SK-N-SH (cell line): ENCODE measurements around the gene GPR55. TPM values are rescaled to one million over a fixed set of nuclear protein-coding genes. Genes with fewer than 3 reads are reported as not detected.

Source experiments
- CTCF ChIA-PET: fragments of 300-600, 350-600 bp; formaldehyde crosslinking; extraction: SDS; loops from one replicate; lab custom pipeline; 2021; lab: Yijun Ruan, JAX
- POLR2A ChIA-PET: fragments of 350-600 bp; sonication (Branson Sonifier 250); formaldehyde crosslinking; extraction: SDS; loops from one replicate; lab custom pipeline; 2020; ENCODE audit warnings: antibody characterized with exemption, inconsistent platforms; lab: Yijun Ruan, JAX
- DNase-seq: peaks from one replicate; pipeline ENCODE4 v3.0.0; 2012
- H2AFZ ChIP-seq: fragments of 200-600 bp; sonication (generic); 2 replicates; pipeline ENCODE4 v1.8.1; 2016; ENCODE audit warnings: antibody characterized with exemption, mild to moderate bottlenecking, low read depth
- H3F3A ChIP-seq: fragments of 200-600 bp; sonication (generic); replicated peaks from 2 replicates; pipeline ENCODE3; 2016; ENCODE audit warnings: antibody characterized with exemption, mild to moderate bottlenecking; ENCODE audit not compliant: insufficient read depth
- H3K27ac ChIP-seq, 2 experiments: fragments of 200-500 bp in 1 of 2; fragments of 200-600 bp in 1 of 2; sonication (Bioruptor generic) in 1 of 2; sonication (generic), shearing (Covaris generic) in 1 of 2; 2 replicates each; pipeline versions ENCODE4 v1.5.1 to v1.6.1; 2014 to 2016; ENCODE audit warnings: low read depth in 2 of 2, inconsistent platforms in 1 of 2, low read length in 1 of 2, mild to moderate bottlenecking in 1 of 2, mixed read lengths in 1 of 2
- H3K27me3 ChIP-seq: fragments of 200-600 bp; sonication (generic), shearing (Covaris generic); 2 replicates; pipeline ENCODE4 v1.6.1; 2016; ENCODE audit warnings: mixed run types; ENCODE audit not compliant: insufficient read depth
- H3K36me3 ChIP-seq, 2 experiments: fragments of 200-500 bp in 1 of 2; fragments of 200-600 bp in 1 of 2; sonication (Bioruptor generic) in 1 of 2; sonication (generic) in 1 of 2; replicated peaks in 1 of 2; 2 replicates each; pipeline versions ENCODE3 to v1.5.1; 2014 to 2016; ENCODE audit warnings: low read length in 1 of 2, mild to moderate bottlenecking in 1 of 2; ENCODE audit not compliant: insufficient read depth in 2 of 2, control insufficient read depth in 1 of 2
- H3K4me1 ChIP-seq, 2 experiments: fragments of 200-500 bp in 1 of 2; fragments of 200-600 bp in 1 of 2; sonication (Bioruptor generic) in 1 of 2; sonication (generic), shearing (Covaris generic) in 1 of 2; 2 replicates each; pipeline versions ENCODE4 v1.5.1 to v1.6.1; 2014 to 2016; ENCODE audit warnings: low read depth in 1 of 2, low read length in 1 of 2, mixed run types in 1 of 2; ENCODE audit not compliant: insufficient read depth in 2 of 2, control insufficient read depth in 1 of 2
- H3K4me2 ChIP-seq: fragments of 200-600 bp; sonication (generic), shearing (Covaris generic); 2 replicates; pipeline ENCODE4 v1.6.1; 2017; ENCODE audit warnings: mixed run types
- H3K4me3 ChIP-seq, 2 experiments: fragments of 200-500 bp in 1 of 2; fragments of 200-600 bp in 1 of 2; sonication (Bioruptor generic) in 1 of 2; sonication (generic), shearing (Covaris generic) in 1 of 2; 2 replicates each; pipeline versions ENCODE4 v1.5.1 to v1.8.1; 2014 to 2016; ENCODE audit warnings: low read depth in 2 of 2, inconsistent platforms in 1 of 2, low read length in 1 of 2, mild to moderate bottlenecking in 1 of 2, mixed read lengths in 1 of 2, moderate library complexity in 1 of 2
- H3K79me2 ChIP-seq: fragments of 200-600 bp; sonication (generic); 2 replicates; pipeline ENCODE4 v1.8.1; 2017; ENCODE audit warnings: mild to moderate bottlenecking; ENCODE audit not compliant: insufficient read depth
- H3K9ac ChIP-seq: fragments of 200-600 bp; sonication (generic); 2 replicates; pipeline ENCODE4 v1.6.1; 2017; ENCODE audit warnings: mixed run types
- H3K9me2 ChIP-seq: fragments of 200-600 bp; sonication (generic); 2 replicates; pipeline ENCODE4 v1.6.1; 2017; ENCODE audit warnings: mixed run types
- H3K9me3 ChIP-seq: fragments of 200-600 bp; sonication (generic); 2 replicates; pipeline ENCODE4 v1.6.1; 2017; ENCODE audit warnings: mixed run types, mild to moderate bottlenecking, moderate library complexity
- H4K20me1 ChIP-seq: fragments of 200-600 bp; sonication (generic); 2 replicates; pipeline ENCODE4 v1.6.1; 2017; ENCODE audit warnings: mild to moderate bottlenecking, mixed run types; ENCODE audit not compliant: insufficient read depth
- CHD2 ChIP-seq: fragments of 150-350 bp; IDR thresholded peaks from 2 replicates; pipeline ENCODE4 v1.6.1; 2018; ENCODE audit warnings: low read length; ENCODE audit not compliant: partially characterized antibody
- CTCF ChIP-seq: fragments of 200-600 bp; sonication (generic); IDR thresholded peaks from 2 replicates; pipeline ENCODE4 v1.6.1; 2017; ENCODE audit warnings: antibody characterized with exemption, mild to moderate bottlenecking, moderate library complexity
- ELF1 ChIP-seq: IDR thresholded peaks from 2 replicates; pipeline ENCODE4 v1.4.0; 2012
- EP300 ChIP-seq, 2 experiments: IDR thresholded peaks; 2 replicates each; pipeline versions ENCODE4 v1.4.0 to v1.6.1; 2012; ENCODE audit warnings: borderline replicate concordance in 1 of 2, low read depth in 1 of 2, low read length in 1 of 2
- FOXJ3 ChIP-seq: sonication (generic); formaldehyde crosslinking; IDR thresholded peaks from 2 replicates; pipeline ENCODE4 v1.5.1; 2020; ENCODE audit warnings: mild to moderate bottlenecking, missing genetic modification reagents
- GABPA ChIP-seq: IDR thresholded peaks from 2 replicates; pipeline ENCODE4 v1.4.0; 2012; ENCODE audit warnings: low read depth, mild to moderate bottlenecking
- JUND ChIP-seq: IDR thresholded peaks from 2 replicates; pipeline ENCODE4 v1.4.0; 2012
- MAX ChIP-seq: IDR thresholded peaks from 2 replicates; pipeline ENCODE4 v1.4.0; 2012; ENCODE audit warnings: low read depth
- MXI1 ChIP-seq: IDR thresholded peaks from 2 replicates; pipeline ENCODE4 v1.6.1; 2012; ENCODE audit warnings: mild to moderate bottlenecking, low read depth, low read length, improper control_type of control experiment
- PBX3 ChIP-seq: IDR thresholded peaks from 2 replicates; pipeline ENCODE4; 2012
- RAD21 ChIP-seq: IDR thresholded peaks from 2 replicates; pipeline ENCODE4 v1.6.1; 2012; ENCODE audit warnings: mild to moderate bottlenecking, low read length
- SIN3A ChIP-seq: IDR thresholded peaks from 2 replicates; pipeline ENCODE4 v1.6.1; 2012; ENCODE audit warnings: low read depth, mild to moderate bottlenecking, low read length, moderate library complexity, borderline replicate concordance
- SMC3 ChIP-seq: IDR thresholded peaks from 2 replicates; pipeline ENCODE4 v1.6.1; 2012; ENCODE audit warnings: low read depth, low read length, improper control_type of control experiment
- TEAD4 ChIP-seq: IDR thresholded peaks from 2 replicates; pipeline ENCODE4 v1.4.0; 2012; ENCODE audit warnings: mild to moderate bottlenecking, borderline replicate concordance; ENCODE audit not compliant: insufficient read depth
- USF1 ChIP-seq: IDR thresholded peaks from 2 replicates; pipeline ENCODE4 v1.4.0; 2012; ENCODE audit warnings: low read depth, borderline replicate concordance
- USF2 ChIP-seq: fragments of 150-350 bp; IDR thresholded peaks from 2 replicates; pipeline ENCODE4 v1.6.1; 2017; ENCODE audit warnings: antibody characterized with exemption, low read length, low read depth, borderline replicate concordance
- WGBS: methylation state at CpG from one replicate; pipeline ENCODE4 v1.1.6; 2017; ENCODE audit warnings: low lambda C conversion rate; 5-methylcytosine and 5-hydroxymethylcytosine counted together
- polyA plus RNA-seq, 3 experiments: library from polyadenylated mRNA; depleted of rRNA; stranded (reverse); fragments of >200 nt; gene quantifications; 2 replicates each; pipeline ENCODE4 v1.2.3, GENCODE V29; 2012
- TF ChIP-seq, protein P1 (sequence below): IDR thresholded peaks from 2 replicates; pipeline ENCODE4 v1.4.0; 2012; ENCODE audit warnings: low read depth, borderline replicate concordance

GPR55 gene
- polyA plus RNA-seq, 1 of the 3 experiments (the other 2 are of a cell fraction): not detected

GRCh38 chr2:230933521-230934180, 8.6 kb upstream of the GPR55 start:
- no peaks in the 10 kb centered on the region for H3K9me3 ChIP-seq
- no peaks in the 10 kb centered on the region for H3F3A ChIP-seq
- H3K9me2 ChIP-seq: no peaks in the 10 kb centered on the region
- H3K36me3 ChIP-seq: no peaks in the 10 kb centered on the region
- H4K20me1 ChIP-seq: no peaks in the 10 kb centered on the region
- no peak for DNase-seq
- no peak overlapping the region for H3K9ac ChIP-seq
- WGBS: 40% methylated on average over 3 of the region's 10 CpGs
- H3K4me3 ChIP-seq: no peak overlapping the region
- ChIA-PET CTCF (interaction anchor here (0.6 to 1.6 kb wide), 3 partner anchors 54 to 109 kb away, joined by 3 to 4 read pairs (median 4); no protein-coding TSS in a partner anchor), POLR2A (no interaction called here)
- peaks cover 3% of the 10 kb centered on the region for H3K27me3 ChIP-seq
- no peaks in the 10 kb centered on the region; a peak in 1 of 4 replicates for H3K4me1 ChIP-seq
- no peaks in the 10 kb centered on the region for H3K79me2 ChIP-seq
- no peak for TF ChIP-seq USF1
- TF ChIP-seq MXI1: no peak
- TF ChIP-seq GABPA: no peak
- TF ChIP-seq CHD2: no peak
- TF ChIP-seq, protein P1, sequence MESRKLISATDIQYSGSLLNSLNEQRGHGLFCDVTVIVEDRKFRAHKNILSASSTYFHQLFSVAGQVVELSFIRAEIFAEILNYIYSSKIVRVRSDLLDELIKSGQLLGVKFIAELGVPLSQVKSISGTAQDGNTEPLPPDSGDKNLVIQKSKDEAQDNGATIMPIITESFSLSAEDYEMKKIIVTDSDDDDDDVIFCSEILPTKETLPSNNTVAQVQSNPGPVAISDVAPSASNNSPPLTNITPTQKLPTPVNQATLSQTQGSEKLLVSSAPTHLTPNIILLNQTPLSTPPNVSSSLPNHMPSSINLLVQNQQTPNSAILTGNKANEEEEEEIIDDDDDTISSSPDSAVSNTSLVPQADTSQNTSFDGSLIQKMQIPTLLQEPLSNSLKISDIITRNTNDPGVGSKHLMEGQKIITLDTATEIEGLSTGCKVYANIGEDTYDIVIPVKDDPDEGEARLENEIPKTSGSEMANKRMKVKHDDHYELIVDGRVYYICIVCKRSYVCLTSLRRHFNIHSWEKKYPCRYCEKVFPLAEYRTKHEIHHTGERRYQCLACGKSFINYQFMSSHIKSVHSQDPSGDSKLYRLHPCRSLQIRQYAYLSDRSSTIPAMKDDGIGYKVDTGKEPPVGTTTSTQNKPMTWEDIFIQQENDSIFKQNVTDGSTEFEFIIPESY: no peak
- no peak for TF ChIP-seq ELF1
- no peak for TF ChIP-seq JUND
- no peak for TF ChIP-seq PBX3
- no peak for TF ChIP-seq CTCF
- no peak for TF ChIP-seq RAD21
- TF ChIP-seq SIN3A: no peak
- TF ChIP-seq USF2: no peak
- TF ChIP-seq FOXJ3 (CRISPR knock-in tag): no peak
- no peak for TF ChIP-seq TEAD4
- TF ChIP-seq SMC3: no peak
- TF ChIP-seq MAX: no peak
- no peak for TF ChIP-seq EP300 (IDR thresholded peaks at IDR 0.05; ENCODE audit: borderline replicate concordance in 1 of 2, low read depth in 1 of 2, low read length in 1 of 2)
- TF ChIP-seq, all 33 proteins: peak for 0
- Histone ChIP-seq H3K27ac (no peak overlapping the region), H2AFZ (no peak overlapping the region), H3K4me2 (no peak overlapping the region)
